ENCODE results near the gene PPP1R8.

Gene PPP1R8

GRCh38 chr1:27872059-27872801 is 41.6 kb downstream of the PPP1R8 start, which contains the start of gene THEMIS2:
TSS of gene THEMIS2 (plus strand) at chr1:27872544. CDS start at chr1:27872572, 28 bp downstream.
- peak; percentile 73 for DNase-seq (ENCODE audit: low spot score)

- peak; percentile 35 for DNase-seq (ENCODE audit: low spot score)
Measured at GRCh38 chr1:27872802-27873551, 42.4 kb downstream of the PPP1R8 start.

- DNase-seq (ENCODE audit: low spot score) = no peak
Measured at GRCh38 chr1:27873671-27874384, 43.2 kb downstream of the PPP1R8 start.

GRCh38 chr1:27876341-27877114 is 45.9 kb downstream of the PPP1R8 start:
- DNase-seq (ENCODE audit: low spot score) = no peak

- DNase-seq (ENCODE audit: low spot score) = no peak
Measured at GRCh38 chr1:27877115-27877416, 46.5 kb downstream of the PPP1R8 start.

- DNase-seq (ENCODE audit: low spot score) = no peak
Measured at GRCh38 chr1:27878039-27878438, 47.5 kb downstream of the PPP1R8 start.

GRCh38 chr1:27878787-27879335 is 48.3 kb downstream of the PPP1R8 start:
- DNase-seq (ENCODE audit: low spot score) = no peak

- DNase-seq (ENCODE audit: low spot score) = no peak
Measured at GRCh38 chr1:27879374-27880082, 48.9 kb downstream of the PPP1R8 start.

- DNase-seq (ENCODE audit: low spot score) = no peak
Measured at GRCh38 chr1:27882543-27882903, 51.9 kb downstream of the PPP1R8 start.

GRCh38 chr1:27883536-27883935 is 53.0 kb downstream of the PPP1R8 start:
- no peak for DNase-seq (ENCODE audit: low spot score)

GRCh38 chr1:27884006-27884954 is 53.7 kb downstream of the PPP1R8 start:
- no peak for DNase-seq (ENCODE audit: low spot score)

GRCh38 chr1:27885114-27885528 is 54.5 kb downstream of the PPP1R8 start:
- no peak for DNase-seq (ENCODE audit: low spot score)

GRCh38 chr1:27885621-27886352 is 55.2 kb downstream of the PPP1R8 start:
- no peak for DNase-seq (ENCODE audit: low spot score)

GRCh38 chr1:27886353-27886679 is 55.7 kb downstream of the PPP1R8 start:
- DNase-seq (ENCODE audit: low spot score) = no peak

GRCh38 chr1:27886744-27887143 is 56.2 kb downstream of the PPP1R8 start:
- DNase-seq (ENCODE audit: low spot score) = no peak

GRCh38 chr1:27887215-27888021 is 56.8 kb downstream of the PPP1R8 start:
- peak; percentile 78 for DNase-seq (ENCODE audit: low spot score)

GRCh38 chr1:27889506-27889905 is 58.9 kb downstream of the PPP1R8 start:
- no peak for DNase-seq (ENCODE audit: low spot score)

GRCh38 chr1:27891196-27891889 is 60.8 kb downstream of the PPP1R8 start:
- peak; percentile 78 for DNase-seq (ENCODE audit: low spot score)

All from activated CD4-positive, alpha-beta T cell treated with anti-CD3 and anti-CD28 coated beads, Interleukin-2, Interleukin-4, amounts not matched to agents 100 ng/mL and 50 ng/mL, durations not matched to agents 16 hours and 8 hours (primary cell).